Measurements from ENCODE around the gene PNPLA7. TPM values are rescaled to one million over a fixed set of nuclear protein-coding genes. Genes with fewer than 3 reads are reported as not detected.

The PNPLA7 gene
- total RNA-seq, 1 donor from 2014 or later, result 1.3 TPM

DNA sequence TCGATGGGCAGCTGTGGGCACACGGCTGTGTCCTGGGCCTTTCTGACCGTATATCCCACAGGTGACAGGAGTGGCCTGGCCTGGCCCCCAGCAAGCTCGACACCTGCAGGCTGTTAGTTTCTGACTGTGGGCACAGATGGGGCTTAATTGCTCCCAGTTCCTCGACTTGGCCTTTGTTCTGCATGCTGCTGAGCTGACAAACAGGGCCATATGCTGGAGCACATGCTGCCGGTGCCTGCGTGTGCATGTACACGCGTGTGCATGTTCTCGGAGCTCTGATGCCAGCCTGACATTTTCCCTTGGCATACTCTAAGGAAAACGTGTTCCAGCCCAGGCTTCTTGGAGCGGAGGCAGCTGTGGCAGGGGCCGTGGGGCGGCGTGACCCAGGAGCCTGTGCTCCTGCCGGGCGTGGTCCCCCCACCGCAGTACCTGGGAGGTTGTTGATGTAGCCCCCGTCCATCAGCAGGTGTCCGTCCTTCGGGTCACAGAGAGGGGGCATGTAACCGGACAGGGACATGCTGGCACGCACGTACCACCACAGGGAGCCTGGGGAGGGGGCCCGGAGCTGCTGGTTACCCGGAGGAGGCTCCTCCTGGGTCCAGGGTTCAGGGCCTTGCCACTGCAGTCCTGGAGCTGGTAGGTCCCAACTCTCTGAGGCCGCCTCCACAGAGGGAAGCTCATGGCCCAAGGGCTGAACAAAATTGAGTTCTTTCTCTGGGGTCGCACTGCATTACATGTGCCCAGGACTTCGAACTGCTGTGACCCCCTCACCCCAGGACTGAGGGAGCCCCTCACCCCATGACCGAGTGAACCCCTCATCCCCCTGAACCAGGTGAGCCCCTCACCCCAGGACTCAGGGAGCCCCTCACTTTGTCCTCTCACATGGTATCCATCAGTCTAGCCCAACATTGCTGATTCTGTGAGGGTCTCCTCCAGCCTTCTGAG is 86.9 kb downstream of the PNPLA7 start:
- no peak for DNase-seq (ENCODE audit: low read depth)

- DNase-seq (ENCODE audit: low read depth), result no peak
Observed at GRCh38 chr9:137462396-137462985, 87.7 kb downstream of the PNPLA7 start.

GRCh38 chr9:137461663-137462395 is 88.4 kb downstream of the PNPLA7 start:
- no peak for DNase-seq (ENCODE audit: low read depth)

DNA sequence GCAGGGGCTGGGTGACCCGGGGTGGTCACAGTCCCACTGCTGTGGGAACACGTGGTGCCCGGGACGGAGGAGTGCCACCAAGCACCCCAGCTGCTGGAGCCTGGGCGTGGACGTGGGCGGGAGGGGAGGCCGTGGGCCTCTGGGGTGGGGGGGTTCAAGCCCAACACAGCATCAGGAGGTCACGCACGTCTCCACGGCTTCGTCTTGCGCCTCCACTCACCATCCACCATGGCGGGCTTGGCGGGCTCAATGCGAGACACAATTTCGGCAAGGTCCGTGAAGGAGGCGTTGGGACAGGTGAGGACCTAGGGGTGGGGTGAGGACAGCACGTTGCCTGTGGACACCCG is 88.9 kb downstream of the PNPLA7 start:
- no peak for DNase-seq (ENCODE audit: low read depth)

DNA sequence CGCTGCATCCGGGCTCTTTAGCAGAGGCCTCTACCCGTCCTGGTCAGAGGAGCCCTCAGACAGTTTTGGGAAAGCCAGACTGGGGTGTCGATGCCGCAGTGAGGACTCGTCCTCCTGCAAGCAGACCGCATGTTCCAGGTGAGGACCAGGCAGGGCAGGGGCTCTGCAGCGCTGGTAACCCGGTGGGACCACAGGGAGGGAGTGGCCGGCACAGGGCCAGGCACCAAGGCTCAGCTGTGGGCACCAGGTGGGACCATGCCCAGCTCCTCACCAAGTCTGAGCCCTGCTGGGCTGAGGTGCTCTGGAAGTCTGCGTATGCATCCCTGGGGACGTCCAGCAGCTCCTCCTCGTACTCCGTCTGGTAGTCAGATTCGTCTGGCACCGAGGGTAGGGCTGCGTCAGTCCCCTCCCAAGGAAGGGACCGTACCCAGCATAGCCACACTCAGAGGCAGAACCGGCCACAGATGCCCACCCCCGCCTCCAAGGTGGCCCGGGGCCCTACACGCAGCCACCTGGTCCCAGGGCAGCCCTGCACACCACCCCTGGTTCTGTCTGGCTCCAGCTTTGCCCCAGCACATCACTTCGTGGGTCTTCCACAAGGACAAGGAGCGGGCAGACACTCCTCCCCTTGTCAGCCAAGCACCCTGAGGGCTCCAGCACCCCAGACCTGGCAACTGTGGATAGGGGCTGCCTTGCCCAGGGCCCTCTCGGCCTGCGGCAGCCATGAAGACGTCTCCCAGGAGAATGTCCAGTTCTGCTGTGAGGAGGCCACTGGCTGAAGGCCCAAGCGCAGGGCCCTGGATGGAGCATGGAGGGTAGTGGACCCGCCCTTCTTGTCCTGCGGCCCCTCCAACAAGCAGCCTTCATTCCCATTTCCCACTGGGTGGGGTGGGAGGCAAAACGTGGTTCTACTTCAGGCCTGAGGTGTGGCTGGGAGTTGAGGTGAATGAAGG is 89.6 kb downstream of the PNPLA7 start:
- DNase-seq (ENCODE audit: low read depth), result no peak

DNA sequence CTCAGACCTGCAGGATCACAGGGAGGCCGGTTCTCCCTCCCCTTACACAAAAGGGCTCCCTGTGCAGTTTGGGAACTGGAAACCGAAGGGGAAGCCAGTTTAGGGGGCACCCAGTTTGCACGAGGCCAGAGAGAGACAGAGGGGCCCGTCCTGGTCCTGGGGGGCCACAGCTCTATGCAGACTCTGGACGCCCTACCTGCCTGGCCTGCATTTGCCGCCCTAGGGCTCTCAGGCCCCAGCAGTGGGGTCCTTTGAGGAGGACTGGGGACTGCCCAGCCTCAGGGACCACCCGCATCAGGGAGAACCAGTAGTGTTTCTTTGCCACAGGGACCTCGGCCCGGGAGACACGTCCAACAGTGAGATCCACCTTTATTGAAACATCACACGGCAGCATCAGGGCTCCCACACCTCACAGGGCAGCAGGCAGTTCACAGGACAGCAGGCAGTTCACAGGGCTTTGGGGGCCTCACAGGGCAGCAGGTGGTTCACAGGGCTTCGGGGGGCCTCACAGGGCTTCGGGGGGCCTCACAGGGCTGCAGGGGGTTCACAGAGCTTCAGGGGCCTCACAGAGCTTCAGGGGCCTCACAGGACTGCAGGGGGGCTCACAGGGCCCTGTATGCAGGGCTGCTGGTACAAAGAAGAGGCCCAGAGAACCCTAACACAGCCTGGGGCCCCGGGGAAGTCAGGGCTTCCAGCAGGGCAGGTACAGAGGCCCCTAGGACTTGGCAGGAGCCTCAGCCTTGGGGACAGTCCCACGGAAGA is 90.4 kb downstream of the PNPLA7 start:
- DNase-seq (ENCODE audit: low read depth), result no peak

GRCh38 chr9:137459152-137459600 is 91.0 kb downstream of the PNPLA7 start, which contains the start of gene NSMF:
Gene NSMF (minus strand): TSS chr9:137459334. CDS start chr9:137459102, 232 bp downstream.
- peak; percentile 92 for DNase-seq (ENCODE audit: low read depth)

DNA sequence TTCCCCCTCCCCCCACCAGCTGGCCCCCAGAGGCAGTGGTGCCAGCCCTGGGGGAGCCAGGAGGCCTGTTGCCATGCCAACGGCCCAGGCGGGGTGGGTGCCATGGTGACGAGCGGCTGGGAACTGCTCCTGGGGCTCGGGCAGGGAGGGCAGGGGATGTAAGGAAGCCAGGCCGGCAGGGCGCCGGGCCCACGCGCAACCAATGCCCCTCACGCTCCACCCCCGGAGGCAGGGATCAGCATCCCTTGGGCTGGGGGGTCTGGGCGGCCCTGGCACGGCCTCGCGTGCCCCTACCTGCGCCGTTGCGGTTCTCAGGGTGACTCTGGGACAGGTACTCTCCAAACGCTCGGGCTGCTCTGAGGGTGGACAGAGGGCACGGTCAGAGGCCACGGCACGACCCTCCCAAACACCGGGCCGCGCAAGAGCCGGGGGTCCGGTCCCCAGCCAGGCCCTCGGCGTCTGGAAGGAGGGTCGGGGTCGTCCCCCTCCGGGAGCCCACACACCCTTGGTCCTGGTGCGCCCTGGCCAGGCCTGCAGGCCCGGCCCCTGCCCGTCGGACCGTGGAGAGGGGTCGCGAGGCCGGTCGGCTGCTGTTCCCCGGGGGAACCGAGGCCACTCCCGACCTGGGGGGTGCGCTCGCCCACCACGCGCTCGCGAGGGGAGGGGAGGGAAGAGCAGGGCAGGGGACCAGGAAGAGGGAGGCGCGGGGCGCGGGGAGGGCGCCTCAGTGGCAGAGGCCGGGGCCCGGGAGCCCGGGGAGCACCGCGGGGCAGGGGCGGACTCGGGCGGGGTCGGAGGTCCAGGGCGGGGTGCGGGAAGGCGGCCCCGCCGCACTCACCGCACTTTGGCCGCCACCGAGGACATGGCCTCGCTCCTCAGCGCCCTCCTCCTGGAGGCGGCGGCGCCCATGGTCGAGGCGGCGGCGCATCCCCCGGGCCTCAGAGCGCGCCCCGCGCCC is 91.7 kb downstream of the PNPLA7 start:
- peak; percentile 28 for DNase-seq (ENCODE audit: low read depth)

GRCh38 chr9:137457406-137458193 is 92.6 kb downstream of the PNPLA7 start:
- no peak for DNase-seq (ENCODE audit: low read depth)

DNA sequence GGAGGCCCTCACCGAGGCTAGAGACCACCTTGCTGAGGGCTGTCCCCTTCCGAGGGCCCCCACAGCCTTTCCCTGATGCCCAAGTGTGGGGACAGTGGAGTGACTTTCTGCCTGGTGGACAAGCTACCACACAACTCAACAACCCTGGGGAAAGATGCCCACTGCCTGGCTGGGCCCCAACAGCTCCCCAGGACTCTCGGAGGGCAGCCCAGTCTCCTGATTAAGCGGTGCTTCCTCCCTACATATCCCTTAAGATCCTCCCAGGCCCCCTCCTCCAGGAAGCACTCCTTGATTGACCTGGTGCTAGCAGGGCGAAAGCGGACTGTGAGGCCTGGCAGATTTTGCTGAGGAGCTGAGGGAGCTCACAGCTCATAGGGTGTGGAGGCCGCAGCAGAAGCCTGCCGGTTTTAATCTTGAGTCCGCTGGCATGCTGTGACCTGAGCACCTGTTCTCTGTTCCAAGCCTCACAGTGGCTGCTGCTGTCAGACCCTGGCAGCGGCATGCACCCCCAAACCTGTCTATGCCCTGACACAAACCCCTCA is 93.3 kb downstream of the PNPLA7 start:
- no peak for DNase-seq (ENCODE audit: low read depth)

DNA sequence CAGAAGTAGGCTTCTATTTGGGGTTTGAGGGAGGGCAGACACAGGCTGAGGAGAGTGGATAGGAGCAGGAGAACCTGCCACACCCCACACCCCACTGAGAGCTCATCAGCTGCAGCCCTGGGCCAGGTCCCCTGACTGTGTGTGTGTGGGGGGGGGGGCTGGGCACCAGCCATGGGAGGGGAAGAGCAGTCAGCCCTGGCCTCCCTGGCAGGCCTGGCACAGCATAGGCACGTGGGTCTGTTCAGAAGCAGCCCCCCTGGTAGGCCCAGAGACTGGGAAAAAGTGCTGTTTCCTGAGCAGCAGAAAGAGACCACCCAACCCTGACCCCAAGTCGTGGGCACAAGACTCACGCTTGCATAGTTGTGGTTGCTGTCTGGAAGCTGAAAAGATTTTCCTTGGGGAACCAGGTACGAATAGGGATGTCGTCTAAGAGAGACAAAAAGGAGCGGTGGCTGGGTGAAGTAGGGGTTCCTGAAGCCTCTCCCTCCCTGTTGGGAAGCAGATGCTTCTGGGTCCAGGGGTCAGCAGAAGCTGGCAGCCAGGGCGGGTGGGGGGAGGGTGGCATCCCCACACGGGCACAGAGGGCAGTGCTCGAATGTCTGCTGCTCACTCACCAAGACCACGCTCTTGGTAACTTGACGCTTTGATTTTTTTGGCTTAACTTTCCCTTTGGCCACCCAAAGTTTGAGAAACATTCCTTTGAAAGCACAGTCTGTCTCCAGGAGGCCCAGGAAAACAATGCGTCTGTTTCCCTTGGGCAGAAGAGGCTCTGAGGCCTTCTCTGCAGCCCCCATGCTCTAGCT is 93.9 kb downstream of the PNPLA7 start:
- DNase-seq (ENCODE audit: low read depth), result no peak

- DNase-seq (ENCODE audit: low read depth), result no peak
Observed at GRCh38 chr9:137455359-137455991, 94.7 kb downstream of the PNPLA7 start.

- DNase-seq (ENCODE audit: low read depth), result no peak
Observed at GRCh38 chr9:137454597-137455358, 95.4 kb downstream of the PNPLA7 start.

DNA sequence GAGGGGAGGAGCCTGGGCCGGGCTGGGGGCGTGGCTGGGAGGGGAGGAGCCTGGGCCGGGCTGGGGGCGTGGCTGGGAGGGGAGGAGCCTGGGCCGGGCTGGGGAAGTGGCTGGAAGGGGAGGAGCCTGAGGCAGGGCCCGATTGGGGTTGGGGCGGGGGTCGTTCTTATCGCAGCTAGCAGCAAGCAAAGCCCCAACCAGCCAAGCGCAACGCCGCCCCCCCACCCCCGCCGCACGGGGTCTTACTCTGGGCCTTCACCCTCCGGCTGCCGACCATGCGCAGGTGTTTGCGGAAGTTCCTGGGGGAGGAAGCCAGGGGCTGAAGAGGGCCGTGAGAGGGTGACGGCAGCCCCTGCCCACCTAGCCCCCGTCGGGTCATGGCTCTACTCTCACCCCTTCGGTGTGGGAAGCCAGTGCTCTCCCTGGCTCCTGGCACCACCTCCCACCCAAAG is 96.0 kb downstream of the PNPLA7 start:
- DNase-seq (ENCODE audit: low read depth), result no peak

GRCh38 chr9:137453643-137454081 is 96.5 kb downstream of the PNPLA7 start:
- no peak for DNase-seq (ENCODE audit: low read depth)
